ENCODE data around the gene TXN2. TPM values are rescaled to one million over a fixed set of nuclear protein-coding genes. Genes with fewer than 3 reads are reported as not detected.

The TXN2 gene, protein sequence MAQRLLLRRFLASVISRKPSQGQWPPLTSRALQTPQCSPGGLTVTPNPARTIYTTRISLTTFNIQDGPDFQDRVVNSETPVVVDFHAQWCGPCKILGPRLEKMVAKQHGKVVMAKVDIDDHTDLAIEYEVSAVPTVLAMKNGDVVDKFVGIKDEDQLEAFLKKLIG
- total RNA-seq (2022; extraction: Qiagen RNA extraction): 55.6 to 71.6 TPM (median 68.9 TPM) in 5 replicates

DNA sequence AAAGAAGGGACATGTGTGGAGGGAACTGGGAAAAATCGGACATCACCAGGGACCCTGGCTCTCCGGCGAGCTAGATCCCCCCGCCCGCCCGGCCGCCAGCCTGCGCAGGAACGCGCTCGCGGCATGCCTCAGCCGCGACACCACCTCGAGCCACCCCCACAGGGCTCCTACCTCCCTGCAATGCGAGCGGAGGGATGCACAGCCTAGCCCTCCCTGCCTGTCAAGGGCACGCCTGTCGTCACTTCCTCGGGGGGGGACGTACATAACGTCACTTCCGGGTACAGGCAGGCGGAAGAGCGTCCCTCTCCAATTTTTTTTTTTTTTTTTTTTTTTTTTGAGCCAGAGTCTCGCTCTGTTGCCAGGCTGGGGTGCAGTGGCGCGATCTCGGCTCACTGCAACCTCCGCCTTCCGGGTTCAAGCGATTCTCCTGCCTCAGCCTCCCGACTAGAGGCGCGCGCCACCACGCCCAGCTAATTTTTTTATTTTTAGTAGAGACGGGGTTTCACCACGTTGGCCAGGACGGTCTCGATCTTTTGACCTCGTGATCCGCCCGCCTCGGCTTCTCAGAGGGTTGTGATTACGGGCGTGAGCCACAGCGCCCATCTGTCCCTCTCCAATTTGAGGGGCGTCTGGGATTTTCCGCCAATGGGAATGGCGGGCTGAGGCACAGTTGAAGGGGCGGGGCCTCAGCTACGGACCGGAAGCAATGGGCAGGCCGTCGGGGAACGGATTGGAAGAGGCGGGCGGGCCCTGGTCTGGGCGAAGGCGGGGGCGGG is at the start of gene TXN2:
Gene TXN2, minus strand, starts transcription at position 248 of the 776 bp plus-strand sequence. CDS start 803 bp downstream, outside the sequence.

DNA sequence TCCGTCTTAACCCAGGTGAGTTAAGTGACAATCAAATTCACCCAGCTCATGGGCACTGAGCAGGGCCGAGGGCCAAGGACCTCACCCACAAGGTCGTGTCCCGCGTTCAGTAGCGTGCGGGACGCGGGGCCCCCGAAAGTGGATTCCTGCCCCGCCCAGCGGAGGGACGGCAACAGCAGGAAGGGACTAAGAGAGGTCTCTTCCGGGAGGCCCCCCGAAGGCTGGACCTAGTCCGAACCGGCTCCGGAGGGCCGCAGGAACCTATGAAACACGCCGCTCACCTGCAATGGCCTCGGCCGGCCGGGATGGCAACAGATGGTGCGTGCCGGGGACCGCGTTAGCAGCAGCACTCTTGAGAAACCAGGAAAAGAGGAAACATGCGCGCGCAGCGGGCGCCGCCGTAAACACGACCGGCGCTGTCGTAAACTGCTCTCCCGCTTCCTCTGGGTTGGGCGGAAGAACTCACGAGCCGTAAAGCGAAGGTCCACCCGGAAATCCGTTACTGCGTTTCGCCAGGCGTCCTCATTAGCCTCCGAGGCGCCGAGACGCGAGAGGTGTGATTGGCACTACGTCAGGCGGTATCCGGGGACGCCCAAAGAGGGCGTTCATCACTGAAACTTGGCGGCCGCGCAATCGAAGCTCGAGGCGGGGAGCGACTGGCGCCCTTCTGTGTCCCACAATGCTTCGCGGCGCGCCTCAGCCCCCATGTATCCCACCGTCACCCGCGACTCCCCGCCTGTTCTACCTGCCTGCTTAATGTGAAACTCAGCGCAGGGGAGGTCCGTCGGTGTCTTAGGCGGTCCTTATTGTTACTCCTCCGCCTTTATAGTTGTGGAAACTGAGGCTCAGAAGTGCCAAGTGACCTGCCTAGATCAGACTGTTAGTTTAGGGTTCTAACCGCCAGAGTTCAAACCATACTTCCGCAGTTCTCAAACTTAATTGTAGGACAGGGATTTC is 47.6 kb upstream of the TXN2 start, which contains the start of gene EIF3D:
Gene EIF3D, minus strand, starts transcription at position 372 of the 957 bp plus-strand sequence. CDS start 3,045 bp downstream, outside the sequence.

DNA sequence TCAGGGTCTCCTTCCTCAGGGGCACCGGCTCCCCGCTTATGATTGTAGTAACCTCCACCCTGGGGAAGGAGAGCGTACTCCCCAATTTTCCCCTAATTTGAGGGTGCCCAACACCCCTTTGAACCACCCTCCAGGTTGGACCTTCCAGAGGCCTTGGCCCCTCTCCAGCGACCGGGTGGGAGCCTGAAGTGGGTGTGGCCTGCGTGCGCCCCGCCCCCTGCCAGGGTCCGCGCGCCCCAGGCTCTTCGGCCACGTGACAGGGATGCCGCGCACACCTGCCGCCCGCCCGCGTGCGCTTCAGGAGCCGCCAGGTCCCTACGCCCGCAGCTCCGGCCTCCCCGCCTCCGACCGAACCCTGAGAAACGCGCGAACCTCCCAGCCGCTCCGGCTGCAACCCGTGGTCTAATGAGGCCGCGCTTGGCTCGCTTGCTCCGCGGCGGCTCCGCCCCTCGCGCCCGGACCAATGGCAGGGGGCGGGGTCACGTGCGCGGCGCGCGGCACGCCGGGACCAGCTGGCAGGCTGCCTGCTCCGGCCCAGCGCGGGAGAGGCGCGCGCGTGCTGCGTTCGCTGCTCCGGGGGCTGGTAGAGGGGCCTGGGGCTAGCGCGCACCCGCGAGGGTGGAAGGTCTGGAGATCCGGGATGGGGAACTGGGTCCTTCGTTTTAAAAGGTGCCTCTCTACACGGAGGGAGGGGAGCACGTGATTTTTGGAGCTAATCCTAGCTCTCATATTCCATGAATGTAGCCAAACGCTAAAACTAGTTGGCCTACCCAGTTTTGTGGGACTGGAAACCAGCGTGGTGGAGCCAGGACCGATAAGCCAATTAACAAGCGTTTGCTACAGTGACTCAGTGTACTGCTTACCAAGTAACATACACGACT is 25.4 kb upstream of the TXN2 start, which contains the start of gene FOXRED2:
Gene FOXRED2, minus strand, starts transcription at position 404 of the 881 bp plus-strand sequence. CDS start 618 bp downstream, outside the sequence.

Other genes starting within 250 kb of the TXN2 start
- 50.2 to 64.4 TPM (median 57.0 TPM) in 5 replicates for gene APOL2, start 242.1 kb downstream of the TXN2 start, total RNA-seq (2022; extraction: Qiagen RNA extraction)
- 13.6 to 18.1 TPM (median 15.9 TPM) in 5 replicates for gene APOL1, start 228.5 kb downstream of the TXN2 start, total RNA-seq (2022; extraction: Qiagen RNA extraction)
- 156 to 170 TPM (median 162 TPM) in 5 replicates for gene MYH9, start 93.7 kb downstream of the TXN2 start, total RNA-seq (2022; extraction: Qiagen RNA extraction)
- gene FOXRED2, start 25.4 kb upstream of the TXN2 start, total RNA-seq (2022; extraction: Qiagen RNA extraction): 10.6 to 16.0 TPM (median 15.6 TPM) in 5 replicates
- gene EIF3D, start 47.5 kb upstream of the TXN2 start, total RNA-seq (2022; extraction: Qiagen RNA extraction): 142 to 191 TPM (median 148 TPM) in 5 replicates
- not detected in 5 replicates for gene CACNG2, start 222.1 kb upstream of the TXN2 start, total RNA-seq (2022; extraction: Qiagen RNA extraction)